Measurements from ENCODE around the gene GPR84.

DNA sequence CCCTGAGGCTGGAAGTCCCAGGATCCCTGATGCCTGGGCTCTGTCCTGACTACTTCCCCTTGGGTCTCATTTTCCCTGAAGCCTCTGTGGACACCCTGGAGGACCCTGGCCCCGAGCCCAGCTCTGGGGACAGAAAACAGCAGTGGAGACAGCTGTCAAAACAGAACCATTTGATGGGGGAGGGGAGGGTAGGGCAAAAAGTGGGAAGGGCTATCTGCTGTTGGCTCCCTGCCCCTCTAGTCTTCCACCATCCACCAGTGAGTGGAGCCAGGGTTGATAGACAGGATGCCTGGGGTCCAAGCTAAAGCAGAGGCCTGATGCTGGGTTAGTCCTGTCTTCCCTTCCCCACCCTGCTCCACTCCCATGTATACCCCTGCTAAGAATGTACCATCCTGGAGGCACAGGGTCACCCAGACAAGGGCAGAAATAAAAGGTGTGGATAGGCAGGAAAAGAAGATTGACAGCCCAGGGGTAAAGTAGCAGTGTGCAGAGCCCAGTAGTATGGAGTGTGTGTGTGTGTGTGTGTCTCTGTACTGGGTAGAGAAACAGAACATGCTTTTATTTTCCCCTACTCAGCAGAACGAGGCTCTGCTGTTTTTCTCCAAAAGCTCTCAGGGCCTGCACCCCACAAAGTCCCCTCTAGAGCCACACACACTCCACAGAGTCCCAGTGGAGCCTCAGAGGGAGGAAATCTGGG lies 10.4 kb upstream of the GPR84 start:
- TF ChIP-seq YY1 (IDR thresholded peaks at IDR 0.05; ENCODE audit: insufficient read depth, insufficient read length) (no peak), ZNF274 (IDR thresholded peaks at IDR 0.05; ENCODE audit: low read depth, low read length) (no peak), SUZ12 (IDR thresholded peaks at IDR 0.05; ENCODE audit: extremely low read depth, insufficient read depth, insufficient read length) (no peak)

All from NT2/D1 (cell line).